Dermis blood vessel endothelial cell (primary cell): ENCODE data around the gene PCDHGA1. TPM values are rescaled to one million over a fixed set of nuclear protein-coding genes. Genes with fewer than 3 reads are reported as not detected.
"Not testable (repeated sequence)": the region's sequence is repeated elsewhere in the genome, so short reads cannot be mapped to it uniquely, and the experiment has no call there.

Experiments
- DNase-seq: peaks from one replicate; pipeline ENCODE4 v3.0.0; 2010
- total RNA-seq: library from RNA; depleted of rRNA; stranded (reverse); fragments of >200 nt; gene quantifications from 2 replicates; pipeline ENCODE4 v1.2.3, GENCODE V29; 2014

Gene PCDHGA1
- total RNA-seq, 1 donor from 2014 or later, result 0.34 TPM

- peak; percentile 62 for DNase-seq
Observed at GRCh38 chr5:141349917-141350619, 19.8 kb downstream of the PCDHGA1 start, which contains the start of gene PCDHGB1. Gene PCDHGB1, plus strand, starts transcription at chr5:141350099. Its CDS starts 162 bp downstream, at chr5:141350261.

- DNase-seq, result no peak
Observed at GRCh38 chr5:141351591-141351990, 21.3 kb downstream of the PCDHGA1 start.

GRCh38 chr5:141354900-141355469, 24.7 kb downstream of the PCDHGA1 start, which contains the start of gene PCDHGA4:
Gene PCDHGA4, plus strand, starts transcription at chr5:141355021. Its CDS starts 87 bp downstream, at chr5:141355108.
- peak; percentile 51 for DNase-seq

GRCh38 chr5:141355641-141356040, 25.3 kb downstream of the PCDHGA1 start:
- no peak for DNase-seq

GRCh38 chr5:141356133-141356532, 25.8 kb downstream of the PCDHGA1 start:
- no peak for DNase-seq

- DNase-seq, result no peak
Observed at GRCh38 chr5:141356950-141357349, 26.6 kb downstream of the PCDHGA1 start.

- peak; percentile 70 for DNase-seq
Observed at GRCh38 chr5:141359790-141360426, 29.6 kb downstream of the PCDHGA1 start, which contains the start of gene PCDHGB2. Gene PCDHGB2, plus strand, starts transcription at chr5:141359994. Its CDS starts 142 bp downstream, at chr5:141360136.

GRCh38 chr5:141360685-141361084, 30.4 kb downstream of the PCDHGA1 start:
- no peak for DNase-seq

GRCh38 chr5:141362719-141363118, 32.4 kb downstream of the PCDHGA1 start:
- DNase-seq, result no peak

- peak; percentile 32 for DNase-seq
Observed at GRCh38 chr5:141363952-141364660, 33.8 kb downstream of the PCDHGA1 start, which contains the start of gene PCDHGA5. Gene PCDHGA5, plus strand, starts transcription at chr5:141364162. Its CDS starts 169 bp downstream, at chr5:141364331.

GRCh38 chr5:141366016-141366896, 35.9 kb downstream of the PCDHGA1 start:
- DNase-seq, result no peak

GRCh38 chr5:141369994-141370848, 39.9 kb downstream of the PCDHGA1 start, which contains the start of gene PCDHGB3:
Gene PCDHGB3, plus strand, starts transcription at chr5:141370242. Its CDS starts 153 bp downstream, at chr5:141370395.
- peak; percentile 72 for DNase-seq

GRCh38 chr5:141371572-141372475, 41.5 kb downstream of the PCDHGA1 start:
- DNase-seq, result no peak

GRCh38 chr5:141373673-141374317, 43.5 kb downstream of the PCDHGA1 start, which contains the start of gene PCDHGA6:
Gene PCDHGA6, plus strand, starts transcription at chr5:141373891. Its CDS starts 193 bp downstream, at chr5:141374084.
- DNase-seq, result peak; percentile 56

- DNase-seq, result no peak
Observed at GRCh38 chr5:141374627-141375026, 44.3 kb downstream of the PCDHGA1 start.

GRCh38 chr5:141375444-141376155, 45.3 kb downstream of the PCDHGA1 start:
- DNase-seq, result not testable (repeated sequence)

- DNase-seq, result peak; percentile 53
Observed at GRCh38 chr5:141382469-141383294, 52.4 kb downstream of the PCDHGA1 start, which contains the start of gene PCDHGA7. Gene PCDHGA7, plus strand, starts transcription at chr5:141382742. Its CDS starts 158 bp downstream, at chr5:141382900.
